Measurements from ENCODE around the gene ABCA4.
"Not testable (repeated sequence)": the region's sequence is repeated elsewhere in the genome, so short reads cannot be mapped to it uniquely, and the experiment has no call there.

The ABCA4 gene

DNA sequence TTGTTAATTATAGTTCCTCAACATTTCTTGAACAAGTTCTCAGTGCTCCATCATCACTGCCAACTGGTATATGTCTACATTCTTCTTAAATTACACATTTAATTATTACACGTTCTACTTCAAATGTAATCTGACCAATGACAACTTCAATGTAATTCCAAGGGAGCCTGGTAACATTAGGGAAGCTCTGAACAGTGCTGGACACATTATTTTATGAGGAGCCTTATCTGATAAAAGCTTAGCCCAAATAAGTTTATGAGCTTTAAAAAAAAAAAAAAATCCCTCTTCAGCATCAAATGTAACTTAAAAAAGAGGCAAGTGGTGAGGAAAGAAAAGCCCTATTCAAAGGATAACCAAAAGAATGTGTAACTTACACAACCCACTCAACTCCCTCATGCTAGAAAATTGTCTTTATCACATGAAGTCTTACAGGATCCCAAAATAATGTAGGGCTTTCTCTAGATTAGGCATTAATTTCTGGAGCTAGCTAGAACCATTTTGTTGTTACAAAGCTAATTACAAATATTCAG is 35.2 kb upstream of the ABCA4 start:
- no peak for DNase-seq
- TF ChIP-seq, protein P1, sequence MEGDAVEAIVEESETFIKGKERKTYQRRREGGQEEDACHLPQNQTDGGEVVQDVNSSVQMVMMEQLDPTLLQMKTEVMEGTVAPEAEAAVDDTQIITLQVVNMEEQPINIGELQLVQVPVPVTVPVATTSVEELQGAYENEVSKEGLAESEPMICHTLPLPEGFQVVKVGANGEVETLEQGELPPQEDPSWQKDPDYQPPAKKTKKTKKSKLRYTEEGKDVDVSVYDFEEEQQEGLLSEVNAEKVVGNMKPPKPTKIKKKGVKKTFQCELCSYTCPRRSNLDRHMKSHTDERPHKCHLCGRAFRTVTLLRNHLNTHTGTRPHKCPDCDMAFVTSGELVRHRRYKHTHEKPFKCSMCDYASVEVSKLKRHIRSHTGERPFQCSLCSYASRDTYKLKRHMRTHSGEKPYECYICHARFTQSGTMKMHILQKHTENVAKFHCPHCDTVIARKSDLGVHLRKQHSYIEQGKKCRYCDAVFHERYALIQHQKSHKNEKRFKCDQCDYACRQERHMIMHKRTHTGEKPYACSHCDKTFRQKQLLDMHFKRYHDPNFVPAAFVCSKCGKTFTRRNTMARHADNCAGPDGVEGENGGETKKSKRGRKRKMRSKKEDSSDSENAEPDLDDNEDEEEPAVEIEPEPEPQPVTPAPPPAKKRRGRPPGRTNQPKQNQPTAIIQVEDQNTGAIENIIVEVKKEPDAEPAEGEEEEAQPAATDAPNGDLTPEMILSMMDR (IDR thresholded peaks at IDR 0.05), result no peak
- H3K9me3 Mint-ChIP-seq, result peaks cover 4% of the 10 kb centered on the region
- peaks cover 3% of the 10 kb centered on the region for H3K27me3 Mint-ChIP-seq (ENCODE audit: low read depth, poor library complexity)
- H3K36me3 Mint-ChIP-seq (ENCODE audit: low read depth), result no peaks in the 10 kb centered on the region
- peaks cover 4% of the 10 kb centered on the region for H3K4me1 Mint-ChIP-seq
- no peak overlapping the region for H3K4me3 Mint-ChIP-seq
- H3K27ac Mint-ChIP-seq, result no peak overlapping the region

DNA sequence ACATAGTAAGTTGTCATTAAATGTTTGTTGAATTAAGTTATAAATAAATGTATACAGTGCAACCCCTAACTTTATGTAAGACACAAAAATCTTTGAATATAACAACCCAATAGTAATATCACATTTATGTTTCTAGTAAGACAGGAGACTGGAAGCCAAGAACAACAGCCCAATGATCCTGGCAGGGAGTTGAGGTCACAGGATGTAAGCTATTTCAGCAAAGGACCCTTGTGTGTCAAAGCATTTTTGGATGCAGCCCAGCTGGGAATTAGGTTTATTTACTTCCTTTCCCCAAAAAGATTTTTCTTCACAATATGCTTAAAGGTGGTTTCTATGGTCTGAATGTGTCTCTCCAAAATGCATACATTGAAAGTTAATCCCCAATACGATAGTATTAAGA is 34.0 kb upstream of the ABCA4 start:
- Mint-ChIP-seq H3K9me3 (peaks cover 4% of the 10 kb centered on the region), H3K27me3 (ENCODE audit: low read depth, poor library complexity) (peaks cover 3% of the 10 kb centered on the region), H3K4me3 (no peak overlapping the region), H3K36me3 (ENCODE audit: low read depth) (no peaks in the 10 kb centered on the region), H3K4me1 (no peaks in the 10 kb centered on the region), H3K27ac (no peak overlapping the region)
- no peak for DNase-seq
- TF ChIP-seq, protein P1 (IDR thresholded peaks at IDR 0.05), result no peak

DNA sequence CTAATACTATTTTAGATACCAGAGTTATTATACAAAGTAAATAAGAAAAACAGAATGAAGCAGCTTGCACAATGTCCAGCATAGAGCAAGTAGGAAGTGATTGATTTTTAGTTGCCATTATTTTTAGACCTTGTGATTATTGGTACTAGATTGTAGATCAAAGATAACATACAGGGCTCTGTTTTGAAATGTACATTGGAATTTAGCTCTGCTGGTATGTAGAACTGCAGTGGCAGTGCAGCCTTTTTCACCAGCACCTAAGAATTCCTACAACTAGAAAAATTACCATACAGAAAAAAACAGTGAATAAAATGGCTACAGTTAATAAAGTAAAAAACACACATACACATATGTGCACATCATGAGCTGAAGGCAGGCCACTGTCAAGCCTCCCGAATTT is 32.2 kb upstream of the ABCA4 start:
- H3K9me3 Mint-ChIP-seq, result peaks cover 4% of the 10 kb centered on the region
- peaks cover 3% of the 10 kb centered on the region for H3K27me3 Mint-ChIP-seq (ENCODE audit: low read depth, poor library complexity)
- no peak for DNase-seq
- no peak overlapping the region for H3K4me3 Mint-ChIP-seq
- no peaks in the 10 kb centered on the region for H3K4me1 Mint-ChIP-seq
- no peaks in the 10 kb centered on the region for H3K36me3 Mint-ChIP-seq (ENCODE audit: low read depth)
- no peak overlapping the region for H3K27ac Mint-ChIP-seq
- TF ChIP-seq, protein P1 (IDR thresholded peaks at IDR 0.05), result no peak

DNA sequence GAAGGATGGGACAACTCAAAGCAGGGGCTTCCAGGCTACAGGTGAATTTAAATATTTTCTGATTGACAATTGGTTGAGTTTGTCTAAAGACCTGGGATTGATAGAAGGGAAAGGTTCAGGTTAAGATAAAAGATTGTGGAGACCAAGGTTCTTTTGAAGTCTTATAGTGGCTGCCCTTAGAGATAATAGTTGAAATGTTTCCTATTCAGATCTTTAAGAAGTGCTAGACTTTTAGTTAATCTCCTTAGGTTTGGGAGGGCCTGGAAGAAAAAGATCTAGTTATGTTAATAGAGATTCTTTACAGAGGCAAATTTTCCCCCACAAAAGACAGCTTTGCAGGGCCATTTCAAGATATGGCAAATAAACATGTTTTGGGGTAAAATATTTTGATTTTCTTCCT is 28.2 kb upstream of the ABCA4 start:
- not testable (repeated sequence) for H3K9me3 Mint-ChIP-seq; H3K27ac Mint-ChIP-seq; H3K4me3 Mint-ChIP-seq; DNase-seq; H3K36me3 Mint-ChIP-seq (ENCODE audit: low read depth); H3K27me3 Mint-ChIP-seq (ENCODE audit: low read depth, poor library complexity); H3K4me1 Mint-ChIP-seq

DNA sequence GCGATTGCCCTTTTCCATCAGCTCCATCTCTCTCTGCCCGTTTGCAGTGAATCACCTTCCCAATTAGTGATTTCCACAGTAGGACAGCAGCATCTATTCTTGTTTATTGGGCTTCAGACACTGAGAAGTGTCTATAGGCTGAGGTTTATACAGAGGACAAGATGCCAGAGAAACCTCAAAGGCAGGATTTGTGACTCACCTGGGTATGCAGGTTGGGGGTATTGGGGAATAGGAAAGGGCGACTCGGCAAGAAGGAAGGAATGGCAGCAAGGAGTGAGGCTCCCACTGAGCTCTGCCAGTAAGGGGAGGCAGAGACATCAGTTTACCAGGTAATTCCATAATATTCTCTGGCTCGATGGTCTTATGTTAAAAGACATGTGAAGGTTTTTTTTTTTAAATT is 25.3 kb upstream of the ABCA4 start:
- H3K27ac Mint-ChIP-seq, result no peak overlapping the region
- no peak for DNase-seq
- TF ChIP-seq, protein P1 (IDR thresholded peaks at IDR 0.05), result no peak

DNA sequence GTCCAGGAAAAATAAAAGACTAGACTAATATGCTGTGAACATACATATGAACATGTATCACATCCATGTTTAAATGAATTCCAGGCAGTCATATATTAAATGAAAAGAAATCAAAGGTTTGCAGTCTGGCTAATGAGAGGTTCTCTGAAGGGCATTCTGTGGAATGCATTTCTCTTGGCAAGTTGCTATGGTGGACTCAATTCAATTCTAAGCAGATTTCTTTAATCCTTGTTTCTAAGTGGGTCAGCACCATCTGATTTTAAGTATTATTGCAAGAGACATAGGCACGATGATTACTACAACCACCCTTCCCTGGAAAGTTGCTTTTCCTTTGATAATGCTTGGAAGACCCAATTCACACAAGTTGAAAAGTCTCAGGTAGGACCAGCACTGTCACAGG is 23.9 kb upstream of the ABCA4 start:
- H3K4me1 Mint-ChIP-seq, result peaks cover 14% of the 10 kb centered on the region
- no peak overlapping the region for H3K4me3 Mint-ChIP-seq
- DNase-seq, result no peak
- H3K36me3 Mint-ChIP-seq (ENCODE audit: low read depth), result no peaks in the 10 kb centered on the region
- H3K27me3 Mint-ChIP-seq (ENCODE audit: low read depth, poor library complexity), result no peaks in the 10 kb centered on the region
- no peak overlapping the region for H3K27ac Mint-ChIP-seq
- no peaks in the 10 kb centered on the region for H3K9me3 Mint-ChIP-seq
- TF ChIP-seq, protein P1 (IDR thresholded peaks at IDR 0.05), result no peak

More for the DNA sequence above, 25.3 kb upstream of the ABCA4 start:
- peaks cover 14% of the 10 kb centered on the region for H3K4me1 Mint-ChIP-seq
- no peaks in the 10 kb centered on the region for H3K36me3 Mint-ChIP-seq (ENCODE audit: low read depth)
- no peak overlapping the region for H3K4me3 Mint-ChIP-seq
- H3K27me3 Mint-ChIP-seq (ENCODE audit: low read depth, poor library complexity), result no peaks in the 10 kb centered on the region
- no peaks in the 10 kb centered on the region for H3K9me3 Mint-ChIP-seq

Measured in nephron progenitor cell (in vitro differentiated cells).